ENCODE data around the gene OSBPL6.
"Not testable (repeated sequence)": the region's sequence is repeated elsewhere in the genome, so short reads cannot be mapped to it uniquely, and the experiment has no call there.

Gene OSBPL6

GRCh38 chr2:178301649-178302238 lies 107.4 kb downstream of the OSBPL6 start:
- no peak for DNase-seq (ENCODE audit: low read depth in 2 of 2)

GRCh38 chr2:178304333-178304732 lies 110.0 kb downstream of the OSBPL6 start:
- DNase-seq (ENCODE audit: low read depth in 2 of 2), result no peak

DNA sequence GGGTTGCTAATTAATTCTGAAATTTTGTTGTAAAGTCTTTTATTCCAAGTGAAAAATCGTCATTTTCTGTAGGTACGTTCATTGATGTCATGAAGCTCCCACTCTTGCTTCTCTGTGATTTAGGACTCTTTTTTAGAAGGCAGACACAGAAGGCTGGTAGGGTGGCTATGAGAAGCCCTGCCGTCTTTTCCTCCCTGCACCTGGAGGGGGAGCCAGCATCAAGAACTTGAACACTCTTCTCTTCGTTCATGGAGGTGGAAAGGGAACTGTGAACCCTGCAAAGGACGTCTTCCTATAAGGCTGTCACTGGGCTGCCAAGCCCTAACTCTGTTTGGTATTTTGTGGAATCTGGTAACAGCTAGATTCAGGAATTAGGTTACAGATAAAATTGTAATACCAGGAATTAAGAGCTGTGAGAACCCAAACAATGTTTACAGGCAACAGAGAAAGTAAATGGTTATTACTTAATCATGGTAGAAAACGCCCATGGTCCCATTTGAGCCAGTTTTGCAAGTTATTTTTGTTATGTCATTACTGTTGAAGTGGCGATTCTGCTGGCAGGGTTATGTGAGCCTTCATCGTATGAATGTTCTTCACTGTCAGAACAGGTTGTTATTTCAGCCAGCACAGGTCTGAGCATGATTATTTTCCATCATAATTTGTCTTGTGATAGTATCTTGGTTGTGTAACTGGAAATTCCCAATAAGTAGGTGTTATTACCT lies 112.2 kb downstream of the OSBPL6 start:
- DNase-seq (ENCODE audit: low read depth in 2 of 2), result no peak

- DNase-seq (ENCODE audit: low read depth in 2 of 2), result no peak
Observed at GRCh38 chr2:178307650-178308049, 113.3 kb downstream of the OSBPL6 start.

DNA sequence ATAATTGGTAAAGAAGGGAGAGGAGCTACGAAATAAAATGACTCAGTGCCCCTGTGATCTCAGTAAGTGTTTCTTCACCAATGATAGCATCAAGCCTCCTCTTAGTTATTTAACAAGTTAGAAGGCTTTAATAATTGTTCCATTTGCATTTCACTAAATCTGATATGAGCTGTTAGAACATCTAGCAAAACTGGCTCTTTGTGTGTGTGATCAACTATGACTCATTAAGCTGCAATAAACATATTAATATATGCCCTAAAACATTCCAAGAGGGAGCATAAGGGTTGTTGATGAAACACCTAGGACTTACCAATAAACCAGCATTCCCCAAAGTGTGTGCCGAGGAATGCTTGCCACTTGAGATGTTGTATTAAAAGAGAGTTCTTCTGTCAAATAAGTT lies 115.2 kb downstream of the OSBPL6 start:
- DNase-seq (ENCODE audit: low read depth in 2 of 2), result no peak

DNA sequence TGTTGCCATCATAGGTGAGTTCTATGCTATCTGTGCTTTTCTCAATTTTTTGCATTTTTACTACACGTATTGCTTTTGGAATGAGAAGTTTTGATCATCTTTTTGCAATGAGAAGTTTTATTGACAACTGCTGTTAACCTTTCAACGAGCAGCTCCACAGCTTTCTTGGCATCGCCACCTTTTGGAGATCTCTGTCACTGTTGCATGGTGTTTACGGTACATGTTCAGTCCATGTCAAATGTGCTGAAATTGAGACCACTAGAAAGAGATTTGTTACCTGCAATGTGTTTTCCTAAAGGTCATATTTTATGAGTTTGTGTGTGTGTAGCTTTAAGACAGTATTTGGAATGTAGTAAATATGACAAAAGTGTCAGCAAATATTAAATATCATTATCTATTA lies 120.8 kb downstream of the OSBPL6 start:
- DNase-seq (ENCODE audit: low read depth in 2 of 2), result no peak

DNA sequence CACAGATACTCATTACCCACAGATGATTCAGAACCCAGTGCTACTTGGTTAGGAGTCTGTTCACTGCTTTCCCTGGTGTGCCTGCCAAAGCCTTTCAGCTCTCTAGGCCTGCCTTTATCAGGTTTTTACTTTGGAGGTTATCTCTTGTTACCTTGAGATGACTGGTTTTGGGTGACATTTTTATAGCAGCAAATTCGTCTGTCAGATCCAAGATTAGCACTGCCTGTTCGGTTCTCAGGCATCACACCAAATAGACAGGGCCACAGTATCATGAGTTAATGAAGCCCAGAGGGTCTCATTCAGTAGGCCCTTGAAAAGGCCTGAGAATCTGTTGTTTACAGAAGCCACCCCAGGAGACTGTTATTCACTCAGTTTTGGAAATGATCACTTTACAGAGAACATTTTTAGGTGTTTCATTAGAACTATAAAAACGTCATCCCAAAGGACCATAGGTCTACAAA lies 121.2 kb downstream of the OSBPL6 start:
- DNase-seq (ENCODE audit: low read depth in 2 of 2), result no peak

GRCh38 chr2:178317811-178318210 lies 123.5 kb downstream of the OSBPL6 start:
- DNase-seq (ENCODE audit: low read depth in 2 of 2), result no peak

DNA sequence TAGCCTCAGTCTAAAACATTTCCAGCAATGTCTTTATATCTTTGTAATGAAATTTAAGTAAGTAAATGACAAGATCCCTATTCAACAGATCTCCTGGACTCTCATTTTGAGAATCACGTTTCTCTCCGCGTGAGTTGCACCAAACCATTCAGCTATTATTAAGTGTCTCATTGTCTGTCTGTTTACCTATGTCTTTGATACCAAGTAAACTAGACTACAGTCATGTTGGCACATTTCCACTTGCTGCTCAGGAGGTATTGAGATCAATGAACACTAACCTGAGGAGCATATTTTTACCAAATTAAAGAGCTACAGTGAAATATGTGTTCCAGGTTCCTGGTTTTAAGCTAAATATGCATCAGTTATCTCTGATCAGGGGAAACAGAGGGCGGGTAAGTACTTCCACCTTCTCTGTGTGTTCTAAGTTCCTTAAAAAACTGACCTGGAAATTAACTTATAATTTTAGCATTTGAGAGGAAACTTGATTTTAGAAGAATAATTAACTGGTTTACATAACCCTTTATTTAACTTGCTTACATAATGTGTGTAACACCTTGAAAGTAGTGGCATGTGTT lies 125.8 kb downstream of the OSBPL6 start:
- no peak for DNase-seq (ENCODE audit: low read depth in 2 of 2)

- no peak for DNase-seq (ENCODE audit: low read depth in 2 of 2)
Observed at GRCh38 chr2:178322068-178322467, 127.8 kb downstream of the OSBPL6 start.

DNA sequence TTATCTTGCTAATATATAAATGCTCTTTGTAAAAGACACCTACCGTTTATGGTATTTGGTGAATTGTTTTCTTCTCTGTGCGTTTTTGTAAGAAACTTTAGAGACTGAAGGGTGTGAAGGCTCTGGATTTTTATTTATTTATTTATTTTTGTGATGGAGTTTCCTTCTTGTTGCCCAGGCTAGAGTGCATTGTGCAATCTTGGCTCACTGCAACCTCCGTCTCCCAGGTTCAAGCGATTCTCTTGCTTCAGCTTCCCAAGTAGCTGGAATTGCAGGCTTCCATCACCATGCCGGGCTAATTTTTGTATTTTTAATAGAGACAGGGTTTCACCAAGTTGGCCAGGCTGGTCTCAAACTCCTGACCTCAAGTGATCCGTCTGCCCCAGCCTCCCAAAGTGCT lies 129.0 kb downstream of the OSBPL6 start:
- not testable (repeated sequence) for DNase-seq (ENCODE audit: low read depth in 2 of 2)

GRCh38 chr2:178324077-178324476 lies 129.8 kb downstream of the OSBPL6 start:
- no peak for DNase-seq (ENCODE audit: low read depth in 2 of 2)

- no peak for DNase-seq (ENCODE audit: low read depth in 2 of 2)
Observed at GRCh38 chr2:178325268-178325667, 131.0 kb downstream of the OSBPL6 start.

DNA sequence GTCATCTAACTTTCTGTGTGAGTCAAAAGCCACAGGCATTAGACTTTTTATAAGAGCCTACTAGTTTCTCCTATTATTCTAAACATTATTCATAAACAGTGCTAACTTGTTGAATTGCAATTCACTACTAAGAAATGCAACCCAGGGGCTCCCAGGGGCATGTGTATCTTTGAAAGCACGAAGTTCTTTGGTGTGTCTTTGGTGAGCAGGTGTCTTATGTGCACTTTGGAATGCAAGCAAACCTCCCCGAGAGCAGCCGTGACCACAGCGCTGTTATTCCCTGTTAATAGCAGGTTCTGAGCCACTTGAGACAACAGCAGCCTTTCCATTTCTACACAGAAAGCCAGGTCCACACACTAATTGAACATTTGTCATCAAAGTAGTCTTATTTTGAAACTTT lies 133.2 kb downstream of the OSBPL6 start:
- no peak for DNase-seq (ENCODE audit: low read depth in 2 of 2)

- no peak for DNase-seq (ENCODE audit: low read depth in 2 of 2)
Observed at GRCh38 chr2:178328037-178328436, 133.7 kb downstream of the OSBPL6 start.

GRCh38 chr2:178330175-178331017 lies 136.1 kb downstream of the OSBPL6 start:
- no peak for DNase-seq (ENCODE audit: low read depth in 2 of 2)

GRCh38 chr2:178331474-178332432 lies 137.4 kb downstream of the OSBPL6 start:
- no peak for DNase-seq (ENCODE audit: low read depth in 2 of 2)

GRCh38 chr2:178333851-178334250 lies 139.5 kb downstream of the OSBPL6 start:
- no peak for DNase-seq (ENCODE audit: low read depth in 2 of 2)

GRCh38 chr2:178335230-178335629 lies 140.9 kb downstream of the OSBPL6 start:
- no peak for DNase-seq (ENCODE audit: low read depth in 2 of 2)

DNA sequence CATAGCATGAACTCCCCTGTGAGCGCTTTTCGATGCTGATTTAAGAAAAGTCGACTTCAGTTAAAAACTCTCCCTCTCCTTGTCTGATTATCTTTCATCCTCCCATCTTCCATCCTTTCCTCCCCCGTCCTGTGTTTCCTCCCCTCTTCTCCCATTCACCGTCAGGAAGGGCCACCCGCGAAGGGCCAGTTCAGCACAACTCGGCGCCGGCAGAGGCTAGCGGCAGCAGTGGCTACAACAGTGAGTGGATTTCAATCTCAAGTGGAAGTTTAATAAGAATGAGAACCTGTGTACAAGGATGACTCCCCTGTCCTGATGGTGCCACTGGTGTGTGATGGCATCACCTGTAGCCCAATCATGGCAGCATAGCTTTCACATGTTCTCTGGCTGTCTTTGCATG lies 149.8 kb downstream of the OSBPL6 start:
- DNase-seq (ENCODE audit: low read depth in 2 of 2), result no peak

DNA sequence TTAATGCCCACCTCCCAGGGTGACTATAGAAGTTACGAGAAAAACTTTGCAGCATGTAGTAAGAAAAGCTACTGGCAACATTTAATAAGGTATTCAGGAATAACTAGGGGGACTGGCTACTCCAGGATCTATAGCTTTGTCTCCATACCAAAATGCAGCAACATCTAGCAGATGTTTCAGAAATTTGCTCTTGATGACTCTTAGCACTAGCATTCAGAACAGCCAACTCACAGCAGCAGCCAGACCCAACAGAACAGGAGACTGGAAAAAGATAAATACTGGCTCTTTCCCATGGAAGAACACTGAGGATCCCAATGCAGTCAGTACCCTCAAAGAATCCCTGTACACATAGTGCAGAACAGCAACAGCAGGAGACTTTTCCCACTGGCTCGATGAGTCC lies 151.6 kb downstream of the OSBPL6 start:
- no peak for DNase-seq (ENCODE audit: low read depth in 2 of 2)

All from stimulated activated CD8-positive, alpha-beta memory T cell treated with anti-CD3 and anti-CD28 coated beads, Interleukin-2, amount 100 ng/mL, for 48 hours (primary cell).